ENCODE measurements around the gene ST6GALNAC3. TPM values are rescaled to one million over a fixed set of nuclear protein-coding genes. Genes with fewer than 3 reads are reported as not detected.

ST6GALNAC3 gene
- total and polyA plus RNA-seq, 2 experiments from 2014 or later: 29.4 to 33.3 TPM

DNA sequence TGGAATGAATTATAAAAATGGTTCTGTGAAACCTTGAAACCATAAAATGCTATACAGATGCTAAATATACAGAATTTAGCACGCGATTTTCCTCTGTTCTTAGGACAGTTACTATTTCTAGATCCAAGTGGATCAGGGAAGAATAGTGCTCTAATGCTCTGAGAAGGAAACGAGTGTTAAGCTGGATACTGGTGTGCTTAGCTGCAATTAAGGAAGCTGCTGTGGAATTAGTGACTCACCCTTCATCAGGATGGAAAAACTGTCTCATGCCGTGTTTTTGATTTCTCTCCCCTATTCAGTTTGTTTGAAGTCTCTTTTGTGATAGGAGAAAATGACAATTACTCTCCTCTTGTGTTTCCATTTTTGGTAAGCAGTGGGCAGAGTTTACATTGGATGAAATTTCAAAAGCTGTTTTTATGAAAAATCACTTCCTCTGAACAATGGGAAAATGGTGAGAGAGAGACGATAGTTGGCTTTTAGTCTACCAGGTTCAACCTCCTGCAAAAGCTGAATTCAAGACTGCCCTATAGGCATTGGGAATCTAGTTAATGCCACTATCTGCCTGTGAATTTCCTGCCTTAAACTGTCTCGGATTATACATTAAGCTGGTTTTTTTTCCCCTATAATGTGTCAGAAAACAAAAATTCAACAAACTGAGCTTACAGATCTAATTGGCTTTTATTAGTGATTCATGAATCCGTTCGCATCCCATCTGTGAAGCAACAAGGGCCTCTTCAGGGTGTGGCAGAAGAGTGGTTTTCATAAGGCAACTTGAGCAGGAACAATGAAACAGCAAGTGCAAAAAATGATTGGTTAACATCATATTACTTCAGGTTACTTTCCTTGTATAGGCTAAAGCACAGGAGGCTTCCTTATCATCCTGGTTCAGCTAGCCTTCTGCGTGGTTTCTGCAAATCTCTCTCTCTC lies 179.8 kb downstream of the ST6GALNAC3 start:
- Histone ChIP-seq H3K36me3 (replicated peaks; ENCODE audit: insufficient read depth, low read depth) (no peaks in the 10 kb centered on the region), H3K9me3 (ENCODE audit: low read depth) (no peaks in the 10 kb centered on the region), H3K4me1 (ENCODE audit: insufficient read depth) (peaks cover 6% of the 10 kb centered on the region), H4K20me1 (ENCODE audit: insufficient read depth, poor library complexity, severe bottlenecking) (no peaks in the 10 kb centered on the region), H3K4me3 (no peak overlapping the region), H3K79me2 (peaks cover 22% of the 10 kb centered on the region), H3K9me2 (replicated peaks; ENCODE audit: insufficient read depth) (no peaks in the 10 kb centered on the region), H2AFZ (no peak overlapping the region), H3K4me2 (no peak overlapping the region), H3K27me3 (no peaks in the 10 kb centered on the region), H3K27ac (no peak overlapping the region)
- TF ChIP-seq EZH2phosphoT487 (IDR thresholded peaks at IDR 0.05; ENCODE audit: low read depth, severe bottlenecking, unreplicated experiment): no peak
- TF ChIP-seq, protein P1, sequence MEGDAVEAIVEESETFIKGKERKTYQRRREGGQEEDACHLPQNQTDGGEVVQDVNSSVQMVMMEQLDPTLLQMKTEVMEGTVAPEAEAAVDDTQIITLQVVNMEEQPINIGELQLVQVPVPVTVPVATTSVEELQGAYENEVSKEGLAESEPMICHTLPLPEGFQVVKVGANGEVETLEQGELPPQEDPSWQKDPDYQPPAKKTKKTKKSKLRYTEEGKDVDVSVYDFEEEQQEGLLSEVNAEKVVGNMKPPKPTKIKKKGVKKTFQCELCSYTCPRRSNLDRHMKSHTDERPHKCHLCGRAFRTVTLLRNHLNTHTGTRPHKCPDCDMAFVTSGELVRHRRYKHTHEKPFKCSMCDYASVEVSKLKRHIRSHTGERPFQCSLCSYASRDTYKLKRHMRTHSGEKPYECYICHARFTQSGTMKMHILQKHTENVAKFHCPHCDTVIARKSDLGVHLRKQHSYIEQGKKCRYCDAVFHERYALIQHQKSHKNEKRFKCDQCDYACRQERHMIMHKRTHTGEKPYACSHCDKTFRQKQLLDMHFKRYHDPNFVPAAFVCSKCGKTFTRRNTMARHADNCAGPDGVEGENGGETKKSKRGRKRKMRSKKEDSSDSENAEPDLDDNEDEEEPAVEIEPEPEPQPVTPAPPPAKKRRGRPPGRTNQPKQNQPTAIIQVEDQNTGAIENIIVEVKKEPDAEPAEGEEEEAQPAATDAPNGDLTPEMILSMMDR (IDR thresholded peaks at IDR 0.05; ENCODE audit: poor library complexity): no peak
- TF ChIP-seq EZH2 (IDR thresholded peaks at IDR 0.05; ENCODE audit: borderline replicate concordance): no peak
- peak; percentile 12 for DNase-seq (ENCODE audit: low spot score)
- WGBS (ENCODE audit: low lambda C conversion rate, missing lambda C conversion rate): 87% methylated on average over 9 of the region's 9 CpGs

DNA sequence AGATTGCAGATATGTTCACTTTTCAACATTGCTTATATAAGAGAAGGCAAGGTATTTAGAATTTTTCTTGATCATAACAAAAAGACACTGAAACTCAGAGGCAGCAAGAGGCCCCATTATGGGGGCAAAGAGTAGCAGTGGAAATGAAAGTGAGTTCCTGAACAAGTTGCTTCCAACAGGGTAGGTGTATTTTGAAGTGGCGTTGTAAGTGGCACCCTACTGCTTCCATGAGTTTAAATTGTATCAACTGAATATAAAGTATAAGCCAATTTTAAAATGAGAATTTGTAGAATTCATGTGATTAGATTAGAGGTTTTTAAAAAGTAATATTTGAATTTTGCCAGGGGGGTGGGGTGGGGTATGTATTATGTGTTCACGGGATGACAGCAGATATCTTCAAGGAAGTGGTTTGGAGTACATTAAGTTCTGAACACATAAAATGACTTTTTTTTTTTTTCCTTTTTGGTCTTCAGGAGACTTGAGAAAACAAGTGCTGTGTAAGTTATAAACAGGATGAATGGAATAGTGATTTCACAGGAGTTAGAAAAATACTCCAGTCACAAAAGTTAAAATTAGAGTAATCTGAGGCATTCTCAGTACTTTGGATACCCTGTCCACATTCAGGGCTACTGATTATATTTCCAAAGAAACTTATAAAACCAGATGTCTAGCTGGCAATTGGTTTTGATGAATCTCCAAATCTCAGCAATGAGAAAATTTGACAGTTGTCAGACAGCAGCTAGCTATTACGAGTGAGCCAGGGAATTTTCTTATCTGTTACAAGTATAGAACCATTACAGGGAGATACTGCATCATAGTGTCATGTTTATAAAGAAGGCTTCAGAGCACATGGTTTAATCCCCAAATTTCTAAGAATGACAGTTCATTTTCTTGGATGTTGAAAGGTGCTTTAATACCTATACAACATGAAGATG lies 182.0 kb downstream of the ST6GALNAC3 start:
- Histone ChIP-seq H3K9me3 (ENCODE audit: low read depth) (no peaks in the 10 kb centered on the region), H3K4me1 (ENCODE audit: insufficient read depth) (peaks cover 6% of the 10 kb centered on the region), H3K27ac (no peak overlapping the region), H3K79me2 (peaks cover 29% of the 10 kb centered on the region), H3K27me3 (no peaks in the 10 kb centered on the region), H4K20me1 (ENCODE audit: insufficient read depth, poor library complexity, severe bottlenecking) (no peaks in the 10 kb centered on the region), H3K9me2 (replicated peaks; ENCODE audit: insufficient read depth) (no peaks in the 10 kb centered on the region), H3K36me3 (replicated peaks; ENCODE audit: insufficient read depth, low read depth) (no peaks in the 10 kb centered on the region), H3K4me2 (peak overlapping the region; percentile 19), H2AFZ (no peak overlapping the region), H3K4me3 (no peak overlapping the region)
- DNase-seq (ENCODE audit: low spot score): no peak
- WGBS (ENCODE audit: low lambda C conversion rate, missing lambda C conversion rate): 73% methylated on average over 3 of the region's 3 CpGs
- no peak for TF ChIP-seq EZH2phosphoT487 (IDR thresholded peaks at IDR 0.05; ENCODE audit: low read depth, severe bottlenecking, unreplicated experiment)
- TF ChIP-seq, protein P1 (IDR thresholded peaks at IDR 0.05; ENCODE audit: poor library complexity): no peak
- no peak for TF ChIP-seq EZH2 (IDR thresholded peaks at IDR 0.05; ENCODE audit: borderline replicate concordance)

- WGBS (ENCODE audit: low lambda C conversion rate, missing lambda C conversion rate): 95% methylated on average over 2 of the region's 2 CpGs
- H3K4me1 ChIP-seq (ENCODE audit: insufficient read depth): peaks cover 6% of the 10 kb centered on the region
- no peak overlapping the region for H3K27ac ChIP-seq
- DNase-seq (ENCODE audit: low spot score): no peak
- no peak overlapping the region for H3K4me2 ChIP-seq
- no peaks in the 10 kb centered on the region for H3K36me3 ChIP-seq (replicated peaks; ENCODE audit: insufficient read depth, low read depth)
- no peak overlapping the region for H3K4me3 ChIP-seq
- no peaks in the 10 kb centered on the region for H3K9me2 ChIP-seq (replicated peaks; ENCODE audit: insufficient read depth)
- peaks cover 24% of the 10 kb centered on the region for H3K79me2 ChIP-seq
- H2AFZ ChIP-seq: no peak overlapping the region
- no peaks in the 10 kb centered on the region for H4K20me1 ChIP-seq (ENCODE audit: insufficient read depth, poor library complexity, severe bottlenecking)
- TF ChIP-seq, protein P1 (IDR thresholded peaks at IDR 0.05; ENCODE audit: poor library complexity): no peak
- TF ChIP-seq EZH2phosphoT487 (IDR thresholded peaks at IDR 0.05; ENCODE audit: low read depth, severe bottlenecking, unreplicated experiment) (no peak), EZH2 (IDR thresholded peaks at IDR 0.05; ENCODE audit: borderline replicate concordance) (no peak)
- H3K9me3 ChIP-seq (ENCODE audit: low read depth): no peaks in the 10 kb centered on the region
- no peaks in the 10 kb centered on the region for H3K27me3 ChIP-seq
These were observed 183.3 kb downstream of the ST6GALNAC3 start for GRCh38 chr1:76257823-76258222.

Measured in hepatocyte (in vitro differentiated cells).